GM12878 (cell line): ENCODE results near the gene RNASE2. TPM values are rescaled to one million over a fixed set of nuclear protein-coding genes. Genes with fewer than 3 reads are reported as not detected.

Experiments used
- BHLHE40 ChIP-seq, 2 experiments: fragments of 450-650 bp in 1 of 2; IDR thresholded peaks; 2 replicates each; pipeline ENCODE4 v1.6.1; 2011 to 2017; ENCODE audit warnings: low read depth in 2 of 2, borderline replicate concordance in 1 of 2, improper control_type of control experiment in 1 of 2, low read length in 1 of 2, mild to moderate bottlenecking in 1 of 2
- BRCA1 ChIP-seq: IDR thresholded peaks from 2 replicates; pipeline ENCODE4 v1.6.1; 2011; ENCODE audit warnings: low read depth, low read length, improper control_type of control experiment
- CBX3 ChIP-seq: fragments of 200-600 bp; sonication (generic); IDR thresholded peaks from 2 replicates; pipeline ENCODE4 v1.6.1; 2016; ENCODE audit warnings: low read depth, borderline replicate concordance
- CBX5 ChIP-seq: sonication (generic); IDR thresholded peaks from 2 replicates; pipeline ENCODE4 v1.6.1; 2016; ENCODE audit warnings: low read depth, moderate library complexity, mild to moderate bottlenecking, inconsistent platforms
- CHD1 ChIP-seq: IDR thresholded peaks from 2 replicates; pipeline ENCODE4 v1.6.1; 2012; ENCODE audit warnings: low read depth, low read length, improper control_type of control experiment
- CREB1 ChIP-seq: IDR thresholded peaks from 2 replicates; pipeline ENCODE4 v1.6.1; 2012; ENCODE audit warnings: low read depth, mild to moderate bottlenecking, inconsistent platforms
- EGR1 ChIP-seq, 2 experiments: IDR thresholded peaks; 1 replicate in 1 of 2; 2 replicates in 1 of 2; pipeline ENCODE4 v1.6.1; 2011 to 2012; ENCODE audit warnings: low read depth in 2 of 2, low read length in 2 of 2, borderline replicate concordance in 1 of 2, mild to moderate bottlenecking in 1 of 2, moderate library complexity in 1 of 2
- EP300 ChIP-seq, 2 experiments: fragments of 150-350 bp in 1 of 2; IDR thresholded peaks; 2 replicates each; pipeline ENCODE4 v1.6.1; 2011 to 2012; ENCODE audit warnings: low read depth in 2 of 2, low read length in 2 of 2, borderline replicate concordance in 1 of 2, improper control_type of control experiment in 1 of 2, inconsistent platforms in 1 of 2; ENCODE audit not compliant: control insufficient read depth in 1 of 2
- FOS ChIP-seq: IDR thresholded peaks from 3 replicates; pipeline ENCODE4 v1.6.1; 2011; ENCODE audit warnings: borderline replicate concordance; ENCODE audit not compliant: insufficient read length; ENCODE audit errors: extremely low read depth
- GATAD2B ChIP-seq: fragments of 450-650 bp; conservative IDR thresholded peaks from 2 replicates; pipeline ENCODE4 v1.6.1; 2017; ENCODE audit warnings: low read depth, mild to moderate bottlenecking, moderate library complexity
- HCFC1 ChIP-seq: fragments of 150-350 bp; IDR thresholded peaks from 2 replicates; pipeline ENCODE4 v1.6.1; 2014; ENCODE audit warnings: low read length
- HDAC6 ChIP-seq: fragments of 200-600 bp; sonication (generic); IDR thresholded peaks from one replicate; pipeline ENCODE4 v1.8.0; 2017; ENCODE audit warnings: antibody characterized with exemption; ENCODE audit not compliant: unreplicated experiment
- KDM1A ChIP-seq: fragments of 200-600 bp; sonication (generic); IDR thresholded peaks from 2 replicates; pipeline ENCODE4 v1.6.1; 2016; ENCODE audit warnings: borderline replicate concordance
- LARP7 ChIP-seq: fragments of 450-650 bp; IDR thresholded peaks from 2 replicates; pipeline ENCODE4 v1.6.1; 2017; ENCODE audit warnings: mild to moderate bottlenecking
- MEF2A ChIP-seq: IDR thresholded peaks from 2 replicates; pipeline ENCODE4 v1.6.1; 2011; ENCODE audit warnings: low read depth, mild to moderate bottlenecking, low read length, moderate library complexity; ENCODE audit not compliant: insufficient read depth
- MTA2 ChIP-seq: fragments of 450-650 bp; IDR thresholded peaks from 2 replicates; pipeline ENCODE4 v1.6.1; 2016; ENCODE audit warnings: low read depth, mild to moderate bottlenecking, moderate library complexity
- MXI1 ChIP-seq: fragments of 150-350 bp; IDR thresholded peaks from 2 replicates; pipeline ENCODE4 v1.6.1; 2011; ENCODE audit warnings: low read depth, mild to moderate bottlenecking, inconsistent platforms, low read length, improper control_type of control experiment
- NFIC ChIP-seq: IDR thresholded peaks from 2 replicates; pipeline ENCODE4 v1.6.1; 2012; ENCODE audit warnings: low read depth, mild to moderate bottlenecking, inconsistent platforms, low read length, moderate library complexity
- NFXL1 ChIP-seq: fragments of 450-650 bp; IDR thresholded peaks from 2 replicates; pipeline ENCODE4 v1.6.1; 2017; ENCODE audit warnings: antibody characterized with exemption, mild to moderate bottlenecking, borderline replicate concordance
- NFYB ChIP-seq: IDR thresholded peaks from 2 replicates; pipeline ENCODE4 v1.6.1; 2011; ENCODE audit warnings: low read depth, mild to moderate bottlenecking, low read length, improper control_type of control experiment, moderate library complexity; ENCODE audit not compliant: insufficient read depth
- NR2F1 ChIP-seq: fragments of 450-650 bp; conservative IDR thresholded peaks from 2 replicates; pipeline ENCODE4 v1.6.1; 2017; ENCODE audit warnings: mild to moderate bottlenecking
- SIN3A ChIP-seq: IDR thresholded peaks from 2 replicates; pipeline ENCODE4 v1.6.1; 2012; ENCODE audit warnings: low read depth, low read length, improper control_type of control experiment
- SKIL ChIP-seq: fragments of 450-650 bp; IDR thresholded peaks from 2 replicates; pipeline ENCODE4 v1.6.1; 2017; ENCODE audit warnings: mild to moderate bottlenecking, low read depth, inconsistent platforms; ENCODE audit not compliant: poor library complexity, severe bottlenecking
- STAT3 ChIP-seq: IDR thresholded peaks from 2 replicates; pipeline ENCODE4 v1.6.1; 2011; ENCODE audit warnings: low read depth, low read length, improper control_type of control experiment
- TCF12 ChIP-seq: IDR thresholded peaks from 2 replicates; pipeline ENCODE4 v1.6.1; 2011; ENCODE audit warnings: low read depth, mild to moderate bottlenecking, low read length
- TCF7 ChIP-seq: IDR thresholded peaks from 2 replicates; pipeline ENCODE4 v1.6.1; 2014; ENCODE audit warnings: antibody characterized with exemption, borderline replicate concordance
- polyA plus RNA-seq, 11 experiments: library from polyadenylated mRNA; depleted of rRNA in 4 of 11; unstranded in 6 of 11; stranded (reverse) in 5 of 11; fragments of >200 nt; fragmentation: Nextera tagmentation in 4 of 11; fragmentation: Illumina TruSeq in 1 of 11; extraction: Ambion mirVana in 4 of 11; extraction: Trizol in 1 of 11; gene quantifications; 1 replicate in 1 of 11; 2 replicates in 10 of 11; pipeline versions ENCODE4 v1.2.1 to v1.2.3, GENCODE V29; 2011 to 2016; ENCODE audit warnings: inconsistent platforms in 2 of 11, missing spikeins in 2 of 11, low read depth in 1 of 11
- total RNA-seq, 4 experiments: library from RNA; depleted of rRNA in 3 of 4; stranded (reverse); fragments of >200 nt in 3 of 4; fragmentation: Illumina TruSeq in 1 of 4; extraction: Trizol in 1 of 4; gene quantifications; 2 replicates each; pipeline versions ENCODE4 v1.2.1 to v1.2.3, GENCODE V29; 2013 to 2021
- TF ChIP-seq, protein P1 (sequence below): fragments of 450-650 bp; IDR thresholded peaks from 2 replicates; pipeline ENCODE4 v1.6.1; 2018; ENCODE audit warnings: mild to moderate bottlenecking, low read depth, moderate library complexity; ENCODE audit not compliant: partially characterized antibody

Gene RNASE2
- total and polyA plus RNA-seq, 10 of the 15 experiments (the other 5 are each of a cell fraction or from before 2014, with no cell fraction given), result not detected

GRCh38 chr14:20989787-20990600, 34.7 kb downstream of the RNASE2 start, which contains the start of gene METTL17 (continued):
- TF ChIP-seq NFYB, result peak; percentile 90
- no peak for TF ChIP-seq MXI1
- no peak for TF ChIP-seq KDM1A
- TF ChIP-seq MTA2, result peak; percentile 85
- no peak for TF ChIP-seq CHD1
- TF ChIP-seq NFXL1, result no peak
- no peak for TF ChIP-seq BRCA1
- no peak for TF ChIP-seq HDAC6
- peak; percentile 85 for TF ChIP-seq FOS
- TF ChIP-seq LARP7, result no peak
- TF ChIP-seq EP300 (IDR thresholded peaks at IDR 0.05; ENCODE audit: borderline replicate concordance in 1 of 2, control insufficient read depth in 1 of 2, low read depth in 2 of 2, low read length in 2 of 2), result no peak
- no peak; the same call in 1 of the 2 replicates for TF ChIP-seq GATAD2B
- TF ChIP-seq TCF12, result no peak
- TF ChIP-seq BHLHE40 (IDR thresholded peaks at IDR 0.05; ENCODE audit: borderline replicate concordance in 1 of 2, low read depth in 2 of 2, low read length in 1 of 2), result peak; percentile 62 to 79; a peak in 3 of 4 replicates
- no peak for TF ChIP-seq EGR1 (IDR thresholded peaks at IDR 0.05; ENCODE audit: borderline replicate concordance in 1 of 2, low read depth in 2 of 2, low read length in 2 of 2)
- TF ChIP-seq CREB1, result peak; percentile 85
- no peak for TF ChIP-seq STAT3
- TF ChIP-seq SIN3A, result peak; percentile 71; the same call in 1 of the 2 replicates
- TF ChIP-seq HCFC1, result peak; percentile 89
- no peak; the same call in 1 of the 2 replicates for TF ChIP-seq NR2F1
- 0 out of 2 replicates have a peak, but pooled peaks have one; percentile 45 for TF ChIP-seq CBX5
- 0 out of 2 replicates have a peak, but pooled peaks have one; percentile 11 for TF ChIP-seq MEF2A
- TF ChIP-seq NFIC, result no peak; the same call in 1 of the 2 replicates
- TF ChIP-seq SKIL, result no peak
- TF ChIP-seq, protein P1, sequence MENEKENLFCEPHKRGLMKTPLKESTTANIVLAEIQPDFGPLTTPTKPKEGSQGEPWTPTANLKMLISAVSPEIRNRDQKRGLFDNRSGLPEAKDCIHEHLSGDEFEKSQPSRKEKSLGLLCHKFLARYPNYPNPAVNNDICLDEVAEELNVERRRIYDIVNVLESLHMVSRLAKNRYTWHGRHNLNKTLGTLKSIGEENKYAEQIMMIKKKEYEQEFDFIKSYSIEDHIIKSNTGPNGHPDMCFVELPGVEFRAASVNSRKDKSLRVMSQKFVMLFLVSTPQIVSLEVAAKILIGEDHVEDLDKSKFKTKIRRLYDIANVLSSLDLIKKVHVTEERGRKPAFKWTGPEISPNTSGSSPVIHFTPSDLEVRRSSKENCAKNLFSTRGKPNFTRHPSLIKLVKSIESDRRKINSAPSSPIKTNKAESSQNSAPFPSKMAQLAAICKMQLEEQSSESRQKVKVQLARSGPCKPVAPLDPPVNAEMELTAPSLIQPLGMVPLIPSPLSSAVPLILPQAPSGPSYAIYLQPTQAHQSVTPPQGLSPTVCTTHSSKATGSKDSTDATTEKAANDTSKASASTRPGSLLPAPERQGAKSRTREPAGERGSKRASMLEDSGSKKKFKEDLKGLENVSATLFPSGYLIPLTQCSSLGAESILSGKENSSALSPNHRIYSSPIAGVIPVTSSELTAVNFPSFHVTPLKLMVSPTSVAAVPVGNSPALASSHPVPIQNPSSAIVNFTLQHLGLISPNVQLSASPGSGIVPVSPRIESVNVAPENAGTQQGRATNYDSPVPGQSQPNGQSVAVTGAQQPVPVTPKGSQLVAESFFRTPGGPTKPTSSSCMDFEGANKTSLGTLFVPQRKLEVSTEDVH, result peak; percentile 77
- TF ChIP-seq CBX3, result no peak
- TF ChIP-seq TCF7, result no peak
